Large intestine (tissue), 3 donors: Measurements from ENCODE around the gene GUCY2D. TPM values are rescaled to one million over a fixed set of nuclear protein-coding genes. Genes with fewer than 3 reads are reported as not detected.

Experiments used
- DNase-seq, 2 donors: peaks; one replicate each; pipeline versions ENCODE4 v3.0.0 to v3.0.0-alpha.2; 2013
- H3K27ac ChIP-seq: one replicate; pipeline ENCODE4 v1.5.1; 2013; ENCODE audit warnings: low read length
- H3K27me3 ChIP-seq: 2 replicates; pipeline ENCODE4 v1.6.1; 2013; ENCODE audit warnings: low read length; ENCODE audit not compliant: control insufficient read depth, insufficient read depth
- H3K36me3 ChIP-seq: 2 replicates; pipeline ENCODE4 v1.6.1; 2013; ENCODE audit warnings: low read length; ENCODE audit not compliant: control insufficient read depth, insufficient read depth
- H3K4me1 ChIP-seq: one replicate; pipeline ENCODE4 v1.6.1; 2013; ENCODE audit warnings: low read length; ENCODE audit not compliant: control insufficient read depth, insufficient read depth
- H3K4me3 ChIP-seq: one replicate; pipeline ENCODE4 v1.5.1; 2013; ENCODE audit warnings: low read length
- H3K9me3 ChIP-seq: one replicate; pipeline ENCODE4 v1.6.1; 2013; ENCODE audit warnings: mild to moderate bottlenecking, low read depth, low read length, moderate library complexity; ENCODE audit not compliant: control insufficient read depth
- WGBS: methylation state at CpG from one replicate; pipeline ENCODE4 v1.1.5; 2013; ENCODE audit warnings: low lambda C conversion rate; ENCODE audit not compliant: insufficient coverage; 5-methylcytosine and 5-hydroxymethylcytosine counted together
- polyA plus RNA-seq: library from polyadenylated mRNA; unstranded; fragments of 120-200 nt; gene quantifications from one replicate; pipeline ENCODE4 v1.2.1, GENCODE V29; 2013

Gene GUCY2D
- polyA plus RNA-seq, 1 donor: 1.3 TPM

GRCh38 chr17:8006836-8007680 is 4.6 kb downstream of the GUCY2D start:
- Histone ChIP-seq H3K9me3 (peaks cover 9% of the 10 kb centered on the region), H3K27ac (no peak overlapping the region), H3K4me3 (no peak overlapping the region), H3K36me3 (no peaks in the 10 kb centered on the region), H3K4me1 (peaks cover 14% of the 10 kb centered on the region), H3K27me3 (peaks cover 72% of the 10 kb centered on the region)
- DNase-seq: no peak
- WGBS: no CpG with 5 or more reads among the region's 14 CpGs

- no peak for DNase-seq
- peaks cover 7% of the 10 kb centered on the region for H3K4me1 ChIP-seq
- H3K36me3 ChIP-seq: no peaks in the 10 kb centered on the region
- WGBS: no CpG with 5 or more reads among the region's 5 CpGs
- no peak overlapping the region for H3K27ac ChIP-seq
- no peak overlapping the region for H3K4me3 ChIP-seq
- peaks cover 68% of the 10 kb centered on the region for H3K27me3 ChIP-seq
- peaks cover 9% of the 10 kb centered on the region for H3K9me3 ChIP-seq
These were observed 5.4 kb downstream of the GUCY2D start for GRCh38 chr17:8007836-8008235.

GRCh38 chr17:8012045-8012580 is 9.7 kb downstream of the GUCY2D start:
- Histone ChIP-seq H3K9me3 (peaks cover 9% of the 10 kb centered on the region), H3K27ac (no peak overlapping the region), H3K36me3 (no peaks in the 10 kb centered on the region), H3K4me3 (no peak overlapping the region), H3K4me1 (peaks cover 16% of the 10 kb centered on the region), H3K27me3 (peaks cover 56% of the 10 kb centered on the region)
- DNase-seq: no peak
- WGBS: no CpG with 5 or more reads among the region's 15 CpGs

GRCh38 chr17:8012996-8013640 is 10.7 kb downstream of the GUCY2D start:
- Histone ChIP-seq H3K4me1 (peaks cover 25% of the 10 kb centered on the region), H3K27ac (no peak overlapping the region), H3K36me3 (no peaks in the 10 kb centered on the region), H3K4me3 (no peak overlapping the region), H3K27me3 (peaks cover 46% of the 10 kb centered on the region), H3K9me3 (peaks cover 9% of the 10 kb centered on the region)
- WGBS: no CpG with 5 or more reads among the region's 17 CpGs
- no peak for DNase-seq

GRCh38 chr17:8013731-8014557 is 11.5 kb downstream of the GUCY2D start:
- Histone ChIP-seq H3K36me3 (no peaks in the 10 kb centered on the region), H3K27ac (no peak overlapping the region), H3K27me3 (peaks cover 44% of the 10 kb centered on the region), H3K4me3 (no peak overlapping the region), H3K9me3 (peaks cover 9% of the 10 kb centered on the region), H3K4me1 (peaks cover 25% of the 10 kb centered on the region)
- no CpG with 5 or more reads among the region's 12 CpGs for WGBS
- no peak for DNase-seq

- DNase-seq: no peak
- Histone ChIP-seq H3K36me3 (no peaks in the 10 kb centered on the region), H3K27ac (no peak overlapping the region), H3K4me3 (no peak overlapping the region), H3K4me1 (peaks cover 25% of the 10 kb centered on the region), H3K27me3 (peaks cover 39% of the 10 kb centered on the region), H3K9me3 (peaks cover 9% of the 10 kb centered on the region)
- WGBS: no CpG with 5 or more reads among the region's 9 CpGs
These were observed 12.1 kb downstream of the GUCY2D start for GRCh38 chr17:8014558-8014850.

GRCh38 chr17:8015236-8015956 is 13.0 kb downstream of the GUCY2D start:
- Histone ChIP-seq H3K27me3 (peaks cover 37% of the 10 kb centered on the region), H3K36me3 (no peaks in the 10 kb centered on the region), H3K4me3 (peak overlapping the region; percentile 54), H3K27ac (no peak overlapping the region), H3K9me3 (peaks cover 9% of the 10 kb centered on the region), H3K4me1 (peaks cover 25% of the 10 kb centered on the region)
- whole genome bisulfite sequencing: no CpG with 5 or more reads among the region's 44 CpGs
- no peak for DNase-seq

- Histone ChIP-seq H3K27ac (peak overlapping the region; percentile 77), H3K4me1 (peaks cover 25% of the 10 kb centered on the region), H3K9me3 (peaks cover 9% of the 10 kb centered on the region), H3K27me3 (peaks cover 37% of the 10 kb centered on the region), H3K4me3 (peak overlapping the region; percentile 54), H3K36me3 (no peaks in the 10 kb centered on the region)
- WGBS: no CpG with 5 or more reads among the region's 46 CpGs
- DNase-seq: peak; percentile 37 to 74
These were observed 13.7 kb downstream of the GUCY2D start for GRCh38 chr17:8015957-8016631.

- Histone ChIP-seq H3K36me3 (no peaks in the 10 kb centered on the region), H3K27me3 (peaks cover 35% of the 10 kb centered on the region), H3K4me1 (peaks cover 25% of the 10 kb centered on the region), H3K4me3 (peak overlapping the region; percentile 54), H3K27ac (peak overlapping the region; percentile 77), H3K9me3 (peaks cover 9% of the 10 kb centered on the region)
- no CpG with 5 or more reads among the region's 12 CpGs for WGBS
- DNase-seq: peak; percentile 86 to 92
These were observed 14.4 kb downstream of the GUCY2D start for GRCh38 chr17:8016632-8017424.
